ENCODE measurements around the gene FLACC1.

DNA sequence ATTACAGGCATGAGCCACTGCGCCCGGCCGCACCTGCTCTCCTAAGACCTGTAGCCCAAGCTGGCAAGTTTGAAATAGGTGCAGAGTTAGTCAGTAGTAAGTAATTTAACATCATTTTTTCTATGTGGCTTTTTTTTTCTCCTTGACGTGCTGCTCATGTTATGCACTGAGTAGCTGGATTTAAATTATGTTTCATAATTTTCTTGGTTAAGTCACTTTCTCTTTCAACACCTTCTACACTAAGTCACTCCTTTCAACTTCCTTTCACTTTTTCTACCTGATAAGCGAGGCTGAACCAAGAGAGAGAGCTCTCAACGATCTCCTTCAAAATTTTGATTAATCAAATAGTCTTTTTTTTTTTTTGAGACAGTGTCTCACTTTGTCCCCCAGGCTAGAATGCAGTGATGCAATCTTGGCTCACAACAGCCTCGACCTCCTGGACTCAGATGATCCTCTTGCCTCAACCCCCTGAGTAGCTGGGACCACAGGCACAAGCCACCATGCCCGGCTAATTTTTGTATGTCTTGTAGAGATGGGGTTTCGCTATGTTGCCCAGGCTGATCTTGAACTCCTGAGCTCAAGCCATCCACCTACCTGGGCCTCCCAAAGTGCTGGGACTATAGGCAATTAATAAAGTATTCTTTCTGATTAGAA is 83.7 kb downstream of the FLACC1 start:
- no peak for TF ChIP-seq GATA3 (IDR thresholded peaks at IDR 0.05; ENCODE audit: low read depth, low read length)
- TF ChIP-seq GATA2 (IDR thresholded peaks at IDR 0.05; ENCODE audit: low read depth, low read length) = no peak
